Measurements from ENCODE around the gene ALKBH5. TPM values are rescaled to one million over a fixed set of nuclear protein-coding genes. Genes with fewer than 3 reads are reported as not detected.

Gene ALKBH5
- total and polyA plus RNA-seq, 11 donors = 89.2 to 233 (median 192) TPM

DNA sequence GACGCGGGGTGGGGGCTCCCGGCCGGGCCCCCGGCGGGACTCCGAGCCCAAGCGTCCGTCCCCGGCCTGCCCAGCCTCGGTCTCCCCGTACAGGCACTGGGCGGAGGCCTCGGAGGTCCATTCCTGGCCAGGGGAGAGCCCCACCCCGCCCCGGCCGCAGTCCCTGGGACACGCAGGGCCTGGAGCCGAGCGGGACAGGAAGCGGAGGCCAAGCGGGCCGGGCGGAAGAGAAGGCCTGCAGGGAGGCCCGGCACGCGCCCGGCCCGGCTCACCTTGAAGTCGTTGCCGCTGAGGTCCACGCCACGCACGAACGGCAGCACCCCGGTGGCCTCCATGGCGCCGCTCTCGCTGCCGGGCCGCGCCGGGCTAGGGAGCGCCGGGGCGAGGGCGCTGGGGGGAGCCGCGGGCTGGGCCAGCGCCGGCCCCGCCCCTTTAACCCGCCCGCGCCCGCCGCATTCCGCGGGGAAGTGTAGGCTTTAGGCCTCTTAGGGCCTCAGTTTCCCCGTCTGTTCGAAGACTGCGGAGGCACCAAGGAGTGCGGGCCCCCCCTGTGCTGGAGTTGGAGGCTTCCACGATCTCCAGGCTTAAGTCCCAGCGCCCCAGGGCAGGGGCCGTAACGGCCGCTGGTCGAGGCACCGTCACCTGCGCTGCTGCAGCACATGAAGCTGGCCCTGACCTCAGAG lies 74.9 kb downstream of the ALKBH5 start, which contains the start of gene FLII:
Gene FLII (minus strand): TSS at position 383 of the 683 bp plus-strand sequence. CDS start 48 bp downstream, at position 335.
- intact Hi-C loops (cut with DNase I) = loop anchor here in 3 of 10 donors (2.0 to 10.0 kb wide), 5 partner anchors 34 to 76 kb away; partner anchors contain the start of genes ALKBH5 (in 1 of the 3), LLGL1 (in 1 of the 3), SMCR8 (in 1 of the 3) and TOP3A (in 1 of the 3)
- peak; percentile 3 to 68 (median 48) for ATAC-seq
- Histone ChIP-seq H3K36me3 (peaks cover 0 to 40% (median 36%) of the 10 kb centered on the region in 9 donors), H3K27me3 (no peaks in the 10 kb centered on the region), H3K27ac (peak within 1 kb of the TSS; percentile 93 to 99 (median 98)), H3K4me1 (peaks cover 6 to 62% (median 50%) of the 10 kb centered on the region in 12 donors), H3K9me3 (no peaks in the 10 kb centered on the region), H3K4me3 (peak within 1 kb of the TSS; percentile 68 to 100 (median 94))
- TF ChIP-seq POLR2A (IDR thresholded peaks at IDR 0.05) = peak in 1 of 2 donors; percentile 83
- TF ChIP-seq, protein P1, sequence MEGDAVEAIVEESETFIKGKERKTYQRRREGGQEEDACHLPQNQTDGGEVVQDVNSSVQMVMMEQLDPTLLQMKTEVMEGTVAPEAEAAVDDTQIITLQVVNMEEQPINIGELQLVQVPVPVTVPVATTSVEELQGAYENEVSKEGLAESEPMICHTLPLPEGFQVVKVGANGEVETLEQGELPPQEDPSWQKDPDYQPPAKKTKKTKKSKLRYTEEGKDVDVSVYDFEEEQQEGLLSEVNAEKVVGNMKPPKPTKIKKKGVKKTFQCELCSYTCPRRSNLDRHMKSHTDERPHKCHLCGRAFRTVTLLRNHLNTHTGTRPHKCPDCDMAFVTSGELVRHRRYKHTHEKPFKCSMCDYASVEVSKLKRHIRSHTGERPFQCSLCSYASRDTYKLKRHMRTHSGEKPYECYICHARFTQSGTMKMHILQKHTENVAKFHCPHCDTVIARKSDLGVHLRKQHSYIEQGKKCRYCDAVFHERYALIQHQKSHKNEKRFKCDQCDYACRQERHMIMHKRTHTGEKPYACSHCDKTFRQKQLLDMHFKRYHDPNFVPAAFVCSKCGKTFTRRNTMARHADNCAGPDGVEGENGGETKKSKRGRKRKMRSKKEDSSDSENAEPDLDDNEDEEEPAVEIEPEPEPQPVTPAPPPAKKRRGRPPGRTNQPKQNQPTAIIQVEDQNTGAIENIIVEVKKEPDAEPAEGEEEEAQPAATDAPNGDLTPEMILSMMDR (IDR thresholded peaks at IDR 0.05) = peak in 1 of 12 donors; percentile 3
- peak in 3 of 5 donors; percentile 63 to 79 (median 64) for DNase-seq
- 0 to 1% (median 0%) methylated on average over 8 to 71 of the region's 71 CpGs for WGBS, 4 donors

Other genes starting within 250 kb of the ALKBH5 start
- gene TOM1L2, start 211.4 kb upstream of the ALKBH5 start, total RNA-seq = 100 to 1,000 TPM; 210 to 345 (median 247) TPM
- gene TOM1L2, start 211.4 kb upstream of the ALKBH5 start, polyA plus RNA-seq = 100 to 1,000 TPM; 122 to 129 TPM
- 1 to 10 TPM in 4 of 9 donors, under 1 TPM in 5; 0.42 to 3.7 (median 1.00) TPM for gene DRC3, start 211.0 kb upstream of the ALKBH5 start, total RNA-seq
- gene DRC3, start 211.0 kb upstream of the ALKBH5 start, polyA plus RNA-seq = 1 to 10 TPM in 1 of 2 donors, under 1 TPM in 1; 0.57 to 1.2 TPM
- gene ATPAF2, start 144.7 kb upstream of the ALKBH5 start, total RNA-seq = 10 to 100 TPM; 25.6 to 46.2 (median 37.6) TPM
- gene ATPAF2, start 144.7 kb upstream of the ALKBH5 start, polyA plus RNA-seq = 10 to 100 TPM; 29.6 to 51.4 TPM
- gene GID4, start 144.4 kb upstream of the ALKBH5 start, total RNA-seq = 10 to 100 TPM; 15.3 to 27.7 (median 18.2) TPM
- gene GID4, start 144.4 kb upstream of the ALKBH5 start, polyA plus RNA-seq = 10 to 100 TPM in 1 of 2 donors, 1 to 10 TPM in 1; 8.0 to 19.8 TPM
- gene DRG2, start 95.9 kb upstream of the ALKBH5 start, total RNA-seq = 10 to 100 TPM; 17.5 to 28.8 (median 19.5) TPM
- 10 to 100 TPM; 28.0 to 29.0 TPM for gene DRG2, start 95.9 kb upstream of the ALKBH5 start, polyA plus RNA-seq
- gene MYO15A, start 75.1 kb upstream of the ALKBH5 start, total RNA-seq = under 1 TPM in 7 of 9 donors, not detected in 2; 0.12 to 0.53 (median 0.35) TPM
- gene MYO15A, start 75.1 kb upstream of the ALKBH5 start, polyA plus RNA-seq = under 1 TPM; 0.21 to 0.30 TPM
- gene LLGL1, start 41.8 kb downstream of the ALKBH5 start, total RNA-seq = 10 to 100 TPM in 5 of 9 donors, 1 to 10 TPM in 4; 6.8 to 20.7 (median 10.8) TPM
- 1 to 10 TPM; 5.3 to 8.9 TPM for gene LLGL1, start 41.8 kb downstream of the ALKBH5 start, polyA plus RNA-seq
- gene FLII, start 74.9 kb downstream of the ALKBH5 start, total RNA-seq = 100 to 1,000 TPM; 218 to 535 (median 307) TPM
- gene FLII, start 74.9 kb downstream of the ALKBH5 start, polyA plus RNA-seq = 100 to 1,000 TPM; 321 to 364 TPM
- 10 to 100 TPM; 23.2 to 46.9 (median 26.7) TPM for gene MIEF2, start 76.8 kb downstream of the ALKBH5 start, total RNA-seq
- gene MIEF2, start 76.8 kb downstream of the ALKBH5 start, polyA plus RNA-seq = 10 to 100 TPM; 18.8 to 27.4 TPM
- 10 to 100 TPM in 8 of 9 donors, 1 to 10 TPM in 1; 9.4 to 26.1 (median 12.8) TPM for gene TOP3A, start 131.2 kb downstream of the ALKBH5 start, total RNA-seq
- gene TOP3A, start 131.2 kb downstream of the ALKBH5 start, polyA plus RNA-seq = 10 to 100 TPM in 1 of 2 donors, 1 to 10 TPM in 1; 9.7 to 14.8 TPM
- 10 to 100 TPM in 8 of 9 donors, 1 to 10 TPM in 1; 9.7 to 17.6 (median 13.1) TPM for gene SMCR8, start 131.5 kb downstream of the ALKBH5 start, total RNA-seq
- gene SMCR8, start 131.5 kb downstream of the ALKBH5 start, polyA plus RNA-seq = 10 to 100 TPM in 1 of 2 donors, 1 to 10 TPM in 1; 2.9 to 10.7 TPM
- gene SHMT1, start 179.7 kb downstream of the ALKBH5 start, total RNA-seq = 10 to 100 TPM in 2 of 9 donors, 1 to 10 TPM in 7; 3.8 to 15.5 (median 8.6) TPM
- gene SHMT1, start 179.7 kb downstream of the ALKBH5 start, polyA plus RNA-seq = 1 to 10 TPM; 5.1 to 7.1 TPM
- not detected for gene EVPLL, start 193.9 kb downstream of the ALKBH5 start, total RNA-seq
- gene EVPLL, start 193.9 kb downstream of the ALKBH5 start, polyA plus RNA-seq = not detected

Data from heart left ventricle (tissue), 16 donors.